GDM1 (cell line): Measurements from ENCODE around the gene LYPD4.
"Not testable (repeated sequence)": the region's sequence is repeated elsewhere in the genome, so short reads cannot be mapped to it uniquely, and the experiment has no call there.

Experiments used
- DNase-seq: peaks from one replicate; lab custom pipeline; 2025; lab: John Stamatoyannopoulos, UW

The LYPD4 gene

GRCh38 chr19:41844601-41845000 is at the start of gene LYPD4:
Gene LYPD4, minus strand, starts transcription at chr19:41844683. Its CDS starts 5,398 bp downstream, at chr19:41839285.
- no peak for DNase-seq

DNA sequence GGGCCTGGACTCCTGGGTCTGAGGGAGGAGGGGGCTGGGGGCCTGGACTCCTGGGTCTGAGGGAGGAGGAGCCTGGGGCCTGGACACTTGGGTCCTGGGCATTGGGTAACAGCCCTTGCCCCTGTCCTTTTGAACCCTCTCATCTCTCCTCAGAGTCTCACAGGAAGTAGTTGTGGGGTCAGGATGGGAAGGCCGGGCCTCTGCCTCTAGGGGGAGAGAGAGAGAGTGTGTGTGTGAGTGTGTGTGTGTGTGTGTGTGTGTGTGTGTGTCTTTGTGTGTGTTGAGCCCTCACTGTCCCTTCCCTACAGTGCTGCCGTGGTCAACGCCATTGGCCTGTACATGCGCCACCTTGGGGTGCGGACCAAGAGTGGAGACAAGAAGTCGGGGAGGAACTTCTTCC is 49.4 kb upstream of the LYPD4 start:
- DNase-seq = no peak

- no peak for DNase-seq
Observed at GRCh38 chr19:41892173-41892902, 47.9 kb upstream of the LYPD4 start.

DNA sequence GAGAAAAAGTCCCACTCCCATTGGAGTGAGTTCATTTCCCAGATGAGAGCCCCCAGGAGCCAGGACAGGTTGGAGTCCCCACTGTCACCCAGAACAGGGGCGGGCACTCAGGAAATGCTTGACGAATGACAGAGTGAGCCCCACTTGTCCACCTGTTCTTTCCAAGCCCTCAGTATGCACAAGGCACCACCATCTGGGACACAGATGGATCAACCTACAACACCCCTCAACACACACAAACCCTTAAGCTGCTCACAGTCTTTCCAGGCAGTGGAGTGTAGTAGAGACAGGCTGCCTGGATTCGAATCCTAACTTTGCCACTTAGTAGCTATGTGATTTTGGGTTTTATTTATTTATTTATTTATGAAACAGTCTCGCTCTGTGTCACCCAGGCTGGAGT is 46.5 kb upstream of the LYPD4 start:
- DNase-seq = no peak

GRCh38 chr19:41889896-41890295 is 45.4 kb upstream of the LYPD4 start:
- DNase-seq = no peak

DNA sequence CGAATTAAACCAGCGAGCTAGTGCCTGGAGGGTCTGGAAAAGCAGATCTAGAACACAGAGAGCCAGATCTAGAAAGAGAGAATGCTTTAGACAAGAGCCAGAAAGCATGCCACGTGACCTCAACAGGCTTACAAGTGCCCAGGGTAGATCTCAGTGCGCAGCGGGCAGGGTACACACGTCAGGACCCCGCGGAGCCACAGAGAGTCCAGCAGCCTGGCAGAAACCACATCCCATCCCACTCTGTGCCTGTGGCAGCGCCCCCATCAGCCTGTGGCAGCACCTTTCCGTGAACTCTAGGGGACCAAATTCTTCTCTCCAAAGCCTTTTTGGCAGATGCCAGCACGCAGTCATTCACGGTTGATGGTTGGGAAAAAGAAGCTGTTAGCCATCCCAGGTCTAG is 44.4 kb upstream of the LYPD4 start:
- DNase-seq = no peak

DNA sequence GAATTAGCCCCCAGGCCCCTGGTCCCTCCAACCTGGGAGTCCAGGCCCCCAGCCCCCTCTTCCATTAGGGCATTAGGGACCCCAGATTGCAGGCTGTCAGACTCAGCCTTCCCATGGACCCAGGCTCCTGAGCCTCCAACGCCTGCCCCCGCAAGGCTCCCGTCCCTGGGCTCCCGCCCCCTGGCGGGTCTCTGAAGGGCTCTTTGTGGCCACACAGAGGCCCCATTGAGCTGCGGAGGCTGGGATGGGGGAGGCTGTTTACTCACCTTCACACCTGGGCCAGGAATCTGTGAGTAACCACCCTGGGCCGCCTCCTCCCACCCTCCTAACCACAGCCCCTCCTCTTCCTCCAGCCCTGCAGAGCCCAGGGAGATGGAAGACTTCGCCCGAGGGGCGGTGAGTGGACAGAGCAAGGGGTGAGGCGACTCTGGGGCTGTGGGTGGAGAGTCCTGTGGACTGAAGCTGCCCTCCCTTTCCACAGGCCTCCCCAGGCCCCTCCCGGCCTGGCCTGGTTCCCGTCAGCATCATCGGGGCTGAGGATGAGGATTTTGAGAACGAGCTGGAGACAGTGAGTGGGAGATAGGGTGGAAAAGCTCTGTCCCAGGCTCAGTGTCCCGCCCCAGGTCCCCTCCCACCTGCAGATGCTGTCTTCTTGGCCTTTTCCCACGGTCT is 43.4 kb upstream of the LYPD4 start:
- no peak for DNase-seq

- no peak for DNase-seq
Observed at GRCh38 chr19:41886761-41887710, 42.6 kb upstream of the LYPD4 start.

- DNase-seq = peak; percentile 97
Observed at GRCh38 chr19:41883821-41884733, 39.6 kb upstream of the LYPD4 start.

- DNase-seq = no peak
Observed at GRCh38 chr19:41883463-41883820, 39.0 kb upstream of the LYPD4 start.

DNA sequence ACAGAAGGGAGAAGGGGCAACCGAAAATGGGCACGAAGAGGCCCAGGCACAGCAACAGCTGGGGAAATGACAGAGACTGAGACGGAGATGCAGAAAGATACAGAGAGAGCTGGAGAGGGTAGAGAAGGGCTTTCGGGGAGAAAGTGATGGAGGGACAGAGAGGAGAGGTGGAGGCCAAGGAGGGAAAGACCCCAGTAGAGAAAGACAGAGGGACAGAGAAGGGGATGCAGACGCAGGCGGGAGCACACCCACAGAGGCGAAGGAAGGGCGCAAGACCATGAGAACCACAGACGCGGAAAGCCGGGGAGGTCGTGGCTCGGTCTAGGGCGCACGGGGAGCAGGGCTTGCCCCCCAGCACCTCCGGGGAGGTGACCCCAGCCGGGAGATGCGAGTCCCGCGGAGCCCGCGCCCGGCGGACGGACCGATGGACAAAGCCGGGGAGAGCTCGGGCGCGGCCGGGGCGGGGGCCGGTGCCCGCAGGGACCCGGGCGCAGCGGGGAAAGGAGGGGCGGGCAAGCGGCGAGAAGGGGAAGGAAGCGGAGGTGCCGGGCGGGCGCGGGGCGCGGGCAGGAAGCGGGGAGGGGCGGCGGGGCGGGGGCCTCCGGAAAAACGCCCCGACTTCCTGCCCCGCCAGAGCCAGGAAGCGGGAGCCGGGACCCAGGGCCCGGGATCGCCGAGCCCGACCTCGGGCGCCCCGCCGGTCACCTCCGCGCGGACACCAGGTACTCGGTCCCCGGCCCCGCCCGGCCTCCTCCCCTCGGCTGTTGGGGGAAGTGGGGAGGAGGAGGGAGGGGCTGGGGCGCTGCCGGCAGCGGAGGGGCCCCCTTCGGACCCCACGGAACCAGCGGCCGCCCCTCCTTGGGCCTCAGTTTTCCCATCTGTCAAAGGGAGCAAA is 38.3 kb upstream of the LYPD4 start, which contains the start of gene ARHGEF1:
Gene ARHGEF1 (plus strand): TSS at position 617 of the 895 bp plus-strand sequence. CDS start 4,899 bp downstream, outside the sequence.
- peak; percentile 53 for DNase-seq

- no peak for DNase-seq
Observed at GRCh38 chr19:41880329-41880708, 35.8 kb upstream of the LYPD4 start.

GRCh38 chr19:41879670-41880328 is 35.3 kb upstream of the LYPD4 start:
- no peak for DNase-seq

GRCh38 chr19:41879080-41879479 is 34.6 kb upstream of the LYPD4 start:
- no peak for DNase-seq

GRCh38 chr19:41877916-41878905 is 33.7 kb upstream of the LYPD4 start:
- no peak for DNase-seq

- DNase-seq = peak; percentile 82
Observed at GRCh38 chr19:41876847-41877832, 32.7 kb upstream of the LYPD4 start, which contains the start of gene CD79A. Gene CD79A, plus strand, starts transcription at chr19:41877279. Its CDS starts 26 bp downstream, at chr19:41877305.

DNA sequence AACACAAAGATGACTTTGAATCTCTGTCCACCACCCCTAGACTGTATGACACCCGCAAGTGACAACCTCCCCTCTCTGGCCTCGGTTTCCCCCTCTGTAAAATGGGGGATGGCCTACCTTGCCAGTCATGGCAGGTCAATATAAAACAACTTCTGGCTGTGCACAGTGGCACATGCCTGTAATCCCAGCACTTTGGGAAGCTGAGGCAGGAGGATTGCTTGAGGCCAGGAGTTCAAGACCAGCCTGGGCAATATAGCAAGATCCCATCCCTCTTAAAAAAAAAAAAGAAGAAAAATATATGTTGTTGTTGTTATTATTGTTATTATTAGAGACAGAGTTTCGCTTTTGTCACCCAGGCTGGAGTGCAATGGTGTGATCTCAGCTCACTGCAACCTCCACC is 31.5 kb upstream of the LYPD4 start:
- DNase-seq = not testable (repeated sequence)
